HepG2 (cell line): Measurements from ENCODE around the gene SCART1. TPM values are rescaled to one million over a fixed set of nuclear protein-coding genes. Genes with fewer than 3 reads are reported as not detected.

Experiments used
- ATAC-seq: fragments of 200-7000 bp; cut with Tn5 transposase; 3 replicates; pipeline ENCODE4 v1.9.1; 2020; ENCODE audit warnings: mild to moderate bottlenecking, moderate library complexity
- BruUV-seq: library from RNA; stranded (reverse); fragments of 400-500 nt; replicated peaks from 2 replicates; lab custom pipeline; 2021; lab: Mats Ljungman, UMichigan
- CTCF ChIA-PET: fragments of 300-600 bp; formaldehyde crosslinking; extraction: SDS; loops from one replicate; lab custom pipeline; 2021; ENCODE audit warnings: low total read pairs, inconsistent platforms, low intra/inter-chr PET ratio; lab: Yijun Ruan, JAX
- POLR2A ChIA-PET: fragments of 350-600 bp; sonication (Branson Sonifier 250); formaldehyde crosslinking; loops from one replicate; lab custom pipeline; 2020; ENCODE audit warnings: antibody characterized with exemption, inconsistent platforms; lab: Yijun Ruan, JAX
- DNase-seq: peaks from one replicate; pipeline ENCODE4 v3.0.0-alpha.2; 2015; ENCODE audit warnings: low spot score
- FAIRE-seq: peaks from 3 replicates; lab custom pipeline; 2011; peaks lifted over from hg19 to GRCh38; lab: Jason Lieb, UNC
- H2AFZ ChIP-seq: one replicate; pipeline ENCODE4 v1.6.1; 2011; ENCODE audit warnings: low read length, inconsistent platforms
- H3K27ac ChIP-seq: fragments of 300-600 bp; 3 replicates; pipeline ENCODE4 v1.8.0; 2011; ENCODE audit warnings: mixed run types, mild to moderate bottlenecking, mixed read lengths, low read length, inconsistent platforms; ENCODE audit not compliant: insufficient read depth; ENCODE audit errors: extremely low read length
- H3K27me3 ChIP-seq, 2 experiments: fragments of 200-600 bp in 1 of 2; 2 replicates in 1 of 2; 3 replicates in 1 of 2; pipeline versions ENCODE4 v1.6.0 to v1.8.0; 2011; ENCODE audit warnings: low read length in 2 of 2, mild to moderate bottlenecking in 2 of 2, moderate library complexity in 2 of 2, inconsistent platforms in 1 of 2; ENCODE audit not compliant: insufficient read depth in 2 of 2, control insufficient read depth in 1 of 2
- H3K36me3 ChIP-seq, 2 experiments: fragments of 200-600 bp in 1 of 2; replicated peaks in 1 of 2; 2 replicates in 1 of 2; 3 replicates in 1 of 2; pipeline versions ENCODE4 v1.5.1 to v1.8.0; 2011; ENCODE audit warnings: low read length in 2 of 2, inconsistent platforms in 1 of 2; ENCODE audit not compliant: insufficient read depth in 2 of 2, control insufficient read depth in 1 of 2
- H3K4me1 ChIP-seq: 2 replicates; pipeline ENCODE4 v1.5.1; 2012; ENCODE audit warnings: low read length, inconsistent platforms; ENCODE audit not compliant: insufficient read depth
- H3K4me2 ChIP-seq: 2 replicates; pipeline ENCODE4 v1.6.0; 2011; ENCODE audit warnings: low read depth, low read length, inconsistent platforms
- H3K4me3 ChIP-seq, 3 experiments: fragments of 200-600 bp in 1 of 3; sonication (generic), shearing (Covaris generic) in 1 of 3; replicated peaks in 1 of 3; 2 replicates each; pipeline ENCODE4 v1.5.1; 2011 to 2016; ENCODE audit warnings: low read length in 3 of 3, inconsistent platforms in 2 of 3, low read depth in 2 of 3, mild to moderate bottlenecking in 2 of 3, control low read depth in 1 of 3, mixed read lengths in 1 of 3; ENCODE audit not compliant: insufficient read depth in 1 of 3
- H3K79me2 ChIP-seq: one replicate; pipeline ENCODE4 v1.6.1; 2011; ENCODE audit warnings: low read length, inconsistent platforms; ENCODE audit not compliant: insufficient read depth
- H3K9ac ChIP-seq: 2 replicates; pipeline ENCODE4 v1.6.0; 2011; ENCODE audit warnings: mild to moderate bottlenecking, low read depth, low read length, inconsistent platforms; ENCODE audit not compliant: insufficient read depth
- H3K9me3 ChIP-seq: 2 replicates; pipeline ENCODE4 v1.5.1; 2012; ENCODE audit warnings: mild to moderate bottlenecking, low read length
- H4K20me1 ChIP-seq: 2 replicates; pipeline ENCODE4 v1.6.0; 2011; ENCODE audit warnings: inconsistent platforms, mild to moderate bottlenecking, low read length, moderate library complexity; ENCODE audit not compliant: insufficient read depth
- HMG20A ChIP-seq: IDR thresholded peaks from 2 replicates; pipeline ENCODE4 v1.6.1; 2016; ENCODE audit warnings: borderline replicate concordance
- MTA1 ChIP-seq: sonication (generic); formaldehyde crosslinking; IDR thresholded peaks from 2 replicates; pipeline ENCODE4 v1.4.0; 2020; ENCODE audit warnings: missing genetic modification reagents, mild to moderate bottlenecking, borderline replicate concordance
- SALL1 ChIP-seq: sonication (generic); formaldehyde crosslinking; IDR thresholded peaks from 2 replicates; pipeline ENCODE4 v1.8.0; 2022; ENCODE audit warnings: mild to moderate bottlenecking, missing genetic modification reagents
- ZNF766 ChIP-seq: sonication (generic); formaldehyde crosslinking; IDR thresholded peaks from 2 replicates; pipeline ENCODE4 v1.5.0; 2020; ENCODE audit warnings: missing genetic modification reagents, borderline replicate concordance
- WGBS: methylation state at CpG from one replicate; pipeline ENCODE4 v1.1.6; 2017; ENCODE audit warnings: low lambda C conversion rate; 5-methylcytosine and 5-hydroxymethylcytosine counted together
- in situ Hi-C: cut with HindIII; loops from 2 replicates; pipeline ENCODE4 v1.10.0; 2017; ENCODE audit warnings: low pct_unique_long_range_greater_than_20kb; ENCODE audit not compliant: extremely low pct_ligation_motif_present
- intact Hi-C: fragments of 100-400 bp; cut with micrococcal nuclease; formaldehyde crosslinking; loops from one replicate; pipeline ENCODE4 v1.10.0; 2022; ENCODE audit not compliant: unreplicated experiment
- polyA plus RNA-seq, 8 experiments: library from polyadenylated mRNA; depleted of rRNA in 3 of 8; stranded (reverse) in 7 of 8; unstranded in 1 of 8; fragments of >200 nt; fragmentation: Illumina TruSeq in 4 of 8; extraction: Trizol in 4 of 8; gene quantifications; 2 replicates each; pipeline versions ENCODE4 v1.2.1 to v1.2.3, GENCODE V29; 2011 to 2016; ENCODE audit warnings: low read depth in 4 of 8, missing spikeins in 1 of 8, mixed read lengths in 1 of 8; ENCODE audit not compliant: insufficient read depth in 1 of 8
- total RNA-seq, 5 experiments: library from RNA; depleted of rRNA; stranded (reverse); fragments of >200 nt; fragmentation: Illumina TruSeq; extraction: Trizol; gene quantifications; 2 replicates each; pipeline ENCODE4 v1.2.3, GENCODE V29; 2016; ENCODE audit warnings: low read depth in 1 of 5
- TF ChIP-seq, protein P1 (sequence below): sonication (generic); formaldehyde crosslinking; IDR thresholded peaks from 2 replicates; pipeline ENCODE4 v1.5.0; 2020; ENCODE audit warnings: mild to moderate bottlenecking, missing genetic modification reagents

The SCART1 gene
- total and polyA plus RNA-seq, 2 of the 13 experiments (the other 11 are each of a cell fraction or from before 2014, with no cell fraction given): 0.46 to 1.1 TPM

DNA sequence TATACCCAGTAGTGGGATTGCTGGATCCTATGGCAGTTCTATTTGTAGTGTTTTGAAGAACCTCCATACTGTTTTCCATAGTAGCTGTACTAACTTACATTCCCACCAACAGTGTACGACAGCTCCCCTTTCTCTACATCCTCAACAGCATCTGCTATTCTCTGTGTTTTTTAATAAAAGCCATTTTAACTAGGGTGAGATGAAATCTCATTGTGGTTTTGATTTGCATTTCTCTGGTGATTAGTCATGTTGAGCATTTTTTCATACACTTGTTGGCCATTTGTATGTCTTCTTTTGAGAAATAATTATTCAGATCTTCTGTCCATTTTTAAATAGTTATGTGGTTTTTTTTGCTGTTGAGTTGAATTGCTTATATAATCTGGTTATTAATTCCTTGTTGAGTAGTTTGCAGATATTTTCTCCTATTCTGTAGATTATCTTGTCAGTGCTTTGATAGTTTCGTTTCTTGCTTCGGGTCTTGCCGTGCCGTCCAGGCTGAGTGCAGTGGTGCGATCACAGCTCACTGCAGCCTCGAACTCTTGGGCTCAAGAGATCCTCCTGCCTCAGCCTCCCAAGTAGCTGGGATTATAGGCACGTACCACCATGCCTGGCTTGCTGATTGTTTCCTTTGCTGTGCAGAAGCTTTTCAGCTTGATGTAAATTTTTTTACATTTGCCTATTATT, 47.8 kb upstream of the SCART1 start:
- POLR2A ChIA-PET: no interaction called here
- no TSS peak for BruUV-seq
- in situ Hi-C loops: no loop called here
- 96% methylated on average over 8 of the region's 8 CpGs for WGBS
- Histone ChIP-seq H3K9me3 (peaks cover 3% of the 10 kb centered on the region; the same call in 1 of the 2 replicates), H3K4me1 (no peaks in the 10 kb centered on the region), H3K27me3 (no peaks in the 10 kb centered on the region), H3K79me2 (peaks cover 44% of the 10 kb centered on the region), H3K4me3 (no peak overlapping the region), H2AFZ (no peak overlapping the region), H3K9ac (no peak overlapping the region), H3K27ac (no peak overlapping the region), H3K4me2 (no peak overlapping the region), H3K36me3 (peaks cover 13 to 51% of the 10 kb centered on the region in 2 experiments; a peak in 4 of 5 replicates), H4K20me1 (no peaks in the 10 kb centered on the region)
- CTCF ChIA-PET: no interaction called here
- intact Hi-C loops: no loop called here
- DNase-seq (no peak), ATAC-seq (no peak), FAIRE-seq (no peak)
- TF ChIP-seq HMG20A (CRISPR knock-in tag) (no peak), MTA1 (no peak), ZNF766 (CRISPR knock-in tag) (no peak), SALL1 (no peak)
- TF ChIP-seq, protein P1, sequence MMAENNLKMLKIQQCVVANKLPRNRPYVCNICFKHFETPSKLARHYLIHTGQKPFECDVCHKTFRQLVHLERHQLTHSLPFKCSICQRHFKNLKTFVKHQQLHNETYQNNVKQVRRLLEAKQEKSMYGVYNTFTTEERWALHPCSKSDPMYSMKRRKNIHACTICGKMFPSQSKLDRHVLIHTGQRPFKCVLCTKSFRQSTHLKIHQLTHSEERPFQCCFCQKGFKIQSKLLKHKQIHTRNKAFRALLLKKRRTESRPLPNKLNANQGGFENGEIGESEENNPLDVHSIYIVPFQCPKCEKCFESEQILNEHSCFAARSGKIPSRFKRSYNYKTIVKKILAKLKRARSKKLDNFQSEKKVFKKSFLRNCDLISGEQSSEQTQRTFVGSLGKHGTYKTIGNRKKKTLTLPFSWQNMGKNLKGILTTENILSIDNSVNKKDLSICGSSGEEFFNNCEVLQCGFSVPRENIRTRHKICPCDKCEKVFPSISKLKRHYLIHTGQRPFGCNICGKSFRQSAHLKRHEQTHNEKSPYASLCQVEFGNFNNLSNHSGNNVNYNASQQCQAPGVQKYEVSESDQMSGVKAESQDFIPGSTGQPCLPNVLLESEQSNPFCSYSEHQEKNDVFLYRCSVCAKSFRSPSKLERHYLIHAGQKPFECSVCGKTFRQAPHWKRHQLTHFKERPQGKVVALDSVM (CRISPR knock-in tag): no peak
